Thyroid gland (tissue), 4 donors: ENCODE results near the gene RBMX. TPM values are rescaled to one million over a fixed set of nuclear protein-coding genes. Genes with fewer than 3 reads are reported as not detected.
"Not testable (repeated sequence)": the region's sequence is repeated elsewhere in the genome, so short reads cannot be mapped to it uniquely, and the experiment has no call there.

Source experiments
- DNase-seq, 2 donors: peaks; one replicate each; pipeline ENCODE4 v3.0.0-alpha.2; 2019
- H3K27ac ChIP-seq, 3 donors: fragments of 200-600 bp; sonication (generic); 1 replicate in 2 of 3; 2 replicates in 1 of 3; pipeline ENCODE4 v1.5.1; 2016 to 2019; ENCODE audit warnings: mild to moderate bottlenecking in 1 of 3, moderate library complexity in 1 of 3
- H3K27me3 ChIP-seq: fragments of 200-600 bp; sonication (generic); one replicate; pipeline ENCODE4 v1.5.1; 2019
- H3K36me3 ChIP-seq, 2 donors: fragments of 200-600 bp; sonication (generic); one replicate each; pipeline ENCODE4 v1.5.1; 2016 to 2019
- H3K4me1 ChIP-seq, 2 donors: fragments of 200-600 bp; sonication (generic); one replicate each; pipeline ENCODE4 v1.5.1; 2017 to 2019
- H3K4me3 ChIP-seq, 3 donors: fragments of 200-600 bp; sonication (generic); replicated peaks in 1 of 3; 1 replicate in 2 of 3; 2 replicates in 1 of 3; pipeline ENCODE4 v1.5.1; 2016; ENCODE audit warnings: mild to moderate bottlenecking in 1 of 3
- H3K9me3 ChIP-seq: fragments of 200-600 bp; sonication (generic); one replicate; pipeline ENCODE4 v1.5.1; 2017
- CTCF ChIP-seq, 6 experiments: fragments of 200-600 bp in 3 of 6; fragments of 450-650 bp in 3 of 6; sonication (generic) in 3 of 6; IDR thresholded peaks; one replicate each; pipeline ENCODE4 v1.5.1; 2016 to 2019; ENCODE audit warnings: antibody characterized with exemption in 6 of 6, mild to moderate bottlenecking in 2 of 6, inconsistent platforms in 1 of 6, moderate library complexity in 1 of 6
- POLR2A ChIP-seq, 2 donors: fragments of 450-650 bp; IDR thresholded peaks; one replicate each; pipeline ENCODE4 v1.6.1; 2017; ENCODE audit warnings: antibody characterized with exemption in 2 of 2, mild to moderate bottlenecking in 2 of 2, moderate library complexity in 1 of 2
- WGBS, 2 donors: methylation state at CpG; one replicate each; pipeline ENCODE4 v1.1.5; 2017; 5-methylcytosine and 5-hydroxymethylcytosine counted together
- intact Hi-C: fragments of 100-400 bp; cut with DNase I; formaldehyde crosslinking; loops from one replicate; pipeline ENCODE4 v1.15.1; 2023
- total RNA-seq, 4 donors: library from RNA; depleted of rRNA; stranded (reverse); fragments of >200 nt; gene quantifications; one replicate each; pipeline ENCODE4 v1.2.3, GENCODE V29; 2016

Gene RBMX
- 100 to 1,000 TPM; 205 to 361 (median 236) TPM for total RNA-seq

- intact Hi-C loops = no loop called here
- H3K4me3 ChIP-seq = peak within 1 kb of the TSS; percentile 48 to 91 (median 69)
- TF ChIP-seq POLR2A (IDR thresholded peaks at IDR 0.05) = peak; percentile 75 to 92
- no peak for TF ChIP-seq CTCF (IDR thresholded peaks at IDR 0.05)
- no peaks in the 10 kb centered on the region for H3K4me1 ChIP-seq
- H3K27ac ChIP-seq = peak within 1 kb of the TSS; percentile 94 to 97 (median 95)
- 0% methylated on average over 20 to 28 of the region's 34 CpGs for WGBS, 2 donors
- H3K9me3 ChIP-seq = no peaks in the 10 kb centered on the region
- peaks cover 17 to 20% of the 10 kb centered on the region in 2 donors for H3K36me3 ChIP-seq
- DNase-seq = peak; percentile 88 to 90
- no peaks in the 10 kb centered on the region for H3K27me3 ChIP-seq
These were observed at the start of gene RBMX for GRCh38 chrX:136880452-136881013. RBMX (minus strand) TSS chrX:136880725; CDS start chrX:136879427, 1,298 bp downstream.

DNA sequence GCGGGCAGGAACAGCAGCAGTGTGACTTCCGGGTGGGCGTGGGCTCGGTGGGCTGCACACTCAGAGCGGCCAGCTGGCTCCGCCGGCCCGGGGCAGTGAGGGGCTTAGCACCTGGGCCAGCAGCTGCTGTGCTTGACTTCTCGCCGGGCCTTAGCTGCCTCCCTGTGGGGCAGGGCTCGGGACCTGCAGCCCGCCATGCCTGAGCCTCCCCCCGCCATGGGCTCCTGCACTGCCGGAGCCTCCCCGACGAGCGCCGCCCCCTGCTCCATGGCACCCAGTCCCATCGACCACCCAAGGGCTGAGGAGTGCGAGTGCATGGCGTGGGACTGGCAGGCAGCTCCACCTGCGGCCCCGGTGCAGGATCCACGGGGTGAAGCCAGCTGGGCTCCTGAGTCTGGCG lies 40.9 kb upstream of the RBMX start:
- WGBS, 2 donors = 100% methylated on average over 3 of the region's 25 CpGs; no CpG with 5 or more reads in 1 of the 2 donors
- not testable (repeated sequence) for H3K4me3 ChIP-seq, DNase-seq, H3K9me3 ChIP-seq, H3K27me3 ChIP-seq, H3K36me3 ChIP-seq, H3K4me1 ChIP-seq, H3K27ac ChIP-seq
- intact Hi-C loops = loop anchor here (10.0 kb wide), 1 partner anchor 217 kb away; no protein-coding TSS in a partner anchor

DNA sequence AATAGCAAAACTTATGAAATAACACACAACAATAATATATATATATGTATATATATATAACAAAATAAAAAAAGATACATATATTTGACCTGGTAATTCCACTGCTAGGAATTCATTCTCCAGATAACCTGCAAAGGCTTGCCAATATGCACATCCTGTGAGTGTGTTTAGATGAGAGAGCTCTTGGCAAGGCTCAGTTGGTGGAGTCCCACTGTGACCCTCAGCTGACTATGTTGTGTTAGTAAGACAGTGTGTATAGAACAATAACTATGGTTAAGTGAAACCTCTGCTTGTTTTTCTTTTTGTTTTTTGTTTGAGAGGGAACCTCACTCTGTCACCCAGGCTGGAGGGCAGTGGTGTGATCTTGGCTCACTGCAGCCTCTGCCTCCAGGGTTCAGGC lies 39.5 kb upstream of the RBMX start:
- TF ChIP-seq POLR2A (IDR thresholded peaks at IDR 0.05) (no peak), CTCF (IDR thresholded peaks at IDR 0.05) (no peak)
- intact Hi-C loops = loop anchor here (10.0 kb wide), 1 partner anchor 215 kb away; no protein-coding TSS in a partner anchor
- no peaks in the 10 kb centered on the region for H3K9me3 ChIP-seq

GRCh38 chrX:136916827-136917226 lies 36.3 kb upstream of the RBMX start:
- 96 to 100% methylated on average over 2 of the region's 2 CpGs for WGBS, 2 donors
- intact Hi-C loops = no loop called here
- no peak overlapping the region for H3K4me3 ChIP-seq

More for the DNA sequence above, 39.5 kb upstream of the RBMX start:
- Histone ChIP-seq H3K27me3 (no peaks in the 10 kb centered on the region), H3K27ac (no peak overlapping the region), H3K4me1 (no peaks in the 10 kb centered on the region), H3K36me3 (no peaks in the 10 kb centered on the region), H3K4me3 (no peak overlapping the region)
- no peak for DNase-seq

GRCh38 chrX:136911661-136912060 lies 31.1 kb upstream of the RBMX start:
- intact Hi-C loops, H3K36me3 ChIP-seq, H3K27ac ChIP-seq, H3K4me3 ChIP-seq, DNase-seq, H3K27me3 ChIP-seq, H3K4me1 ChIP-seq, H3K9me3 ChIP-seq: not testable (repeated sequence)
- WGBS, 2 donors = 78 to 87% methylated on average over 6 to 7 of the region's 7 CpGs

More at GRCh38 chrX:136916827-136917226, 36.3 kb upstream of the RBMX start:
- DNase-seq = no peak
- H3K9me3 ChIP-seq = no peaks in the 10 kb centered on the region
- H3K36me3 ChIP-seq = no peaks in the 10 kb centered on the region
- H3K27me3 ChIP-seq = no peaks in the 10 kb centered on the region
- TF ChIP-seq POLR2A (IDR thresholded peaks at IDR 0.05) = no peak
- no peak for TF ChIP-seq CTCF (IDR thresholded peaks at IDR 0.05)
- H3K4me1 ChIP-seq = no peaks in the 10 kb centered on the region
- H3K27ac ChIP-seq = no peak overlapping the region

- intact Hi-C loops = no loop called here
- Histone ChIP-seq H3K9me3 (no peaks in the 10 kb centered on the region), H3K27me3 (no peaks in the 10 kb centered on the region), H3K36me3 (no peaks in the 10 kb centered on the region), H3K4me3 (no peak overlapping the region), H3K27ac (peak overlapping the region in 1 of 3 donors; percentile 7), H3K4me1 (no peaks in the 10 kb centered on the region)
- TF ChIP-seq POLR2A (IDR thresholded peaks at IDR 0.05) = no peak
- no peak for TF ChIP-seq CTCF (IDR thresholded peaks at IDR 0.05)
- DNase-seq = no peak
- WGBS, 2 donors = 56 to 69% methylated on average over 3 of the region's 3 CpGs
These were observed 30.7 kb upstream of the RBMX start for GRCh38 chrX:136911253-136911652.
